ENCODE data around the gene GUCY2D. TPM values are rescaled to one million over a fixed set of nuclear protein-coding genes. Genes with fewer than 3 reads are reported as not detected.

Gene GUCY2D
- total RNA-seq, 1 experiment from 2014 or later, result not detected

GRCh38 chr17:8018436-8018835, 16.0 kb downstream of the GUCY2D start:
- no peak for DNase-seq (ENCODE audit: low spot score)
- H3K27ac ChIP-seq (ENCODE audit: low read depth, low read length, poor library complexity, severe bottlenecking), result no peak overlapping the region
- H3K4me1 ChIP-seq (ENCODE audit: insufficient read depth, low read length, poor library complexity, severe bottlenecking), result peaks cover 11% of the 10 kb centered on the region
- H3K36me3 ChIP-seq (ENCODE audit: insufficient read depth, low read length, poor library complexity, severe bottlenecking), result no peaks in the 10 kb centered on the region
- CTCF ChIA-PET, result interaction anchor here (0.6 kb wide), 1 partner anchor 43 kb away, joined by 5 read pairs; no protein-coding TSS in a partner anchor
- POLR2A ChIA-PET (ENCODE audit: low non-redundant PET), result no interaction called here
- TF ChIP-seq EZH2 (IDR thresholded peaks at IDR 0.05; ENCODE audit: borderline replicate concordance, low read depth, low read length, poor library complexity, severe bottlenecking), result no peak
- TF ChIP-seq, protein P1, sequence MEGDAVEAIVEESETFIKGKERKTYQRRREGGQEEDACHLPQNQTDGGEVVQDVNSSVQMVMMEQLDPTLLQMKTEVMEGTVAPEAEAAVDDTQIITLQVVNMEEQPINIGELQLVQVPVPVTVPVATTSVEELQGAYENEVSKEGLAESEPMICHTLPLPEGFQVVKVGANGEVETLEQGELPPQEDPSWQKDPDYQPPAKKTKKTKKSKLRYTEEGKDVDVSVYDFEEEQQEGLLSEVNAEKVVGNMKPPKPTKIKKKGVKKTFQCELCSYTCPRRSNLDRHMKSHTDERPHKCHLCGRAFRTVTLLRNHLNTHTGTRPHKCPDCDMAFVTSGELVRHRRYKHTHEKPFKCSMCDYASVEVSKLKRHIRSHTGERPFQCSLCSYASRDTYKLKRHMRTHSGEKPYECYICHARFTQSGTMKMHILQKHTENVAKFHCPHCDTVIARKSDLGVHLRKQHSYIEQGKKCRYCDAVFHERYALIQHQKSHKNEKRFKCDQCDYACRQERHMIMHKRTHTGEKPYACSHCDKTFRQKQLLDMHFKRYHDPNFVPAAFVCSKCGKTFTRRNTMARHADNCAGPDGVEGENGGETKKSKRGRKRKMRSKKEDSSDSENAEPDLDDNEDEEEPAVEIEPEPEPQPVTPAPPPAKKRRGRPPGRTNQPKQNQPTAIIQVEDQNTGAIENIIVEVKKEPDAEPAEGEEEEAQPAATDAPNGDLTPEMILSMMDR (conservative IDR thresholded peaks at IDR 0.05; ENCODE audit: low read depth, low read length), result no peak
- no peaks in the 10 kb centered on the region for H3K9me3 ChIP-seq (ENCODE audit: low read depth, low read length, poor library complexity, severe bottlenecking)
- H3K27me3 ChIP-seq (replicated peaks; ENCODE audit: insufficient read depth, low read depth, low read length, poor library complexity), result no peaks in the 10 kb centered on the region
- H3K4me3 ChIP-seq (ENCODE audit: low read depth, low read length, poor library complexity, severe bottlenecking), result no peak overlapping the region
- intact Hi-C loops (cut with micrococcal nuclease; ENCODE audit: unreplicated experiment), result loop anchor here (5.0 kb wide), 1 partner anchor 39 kb away; no protein-coding TSS in a partner anchor
- no TSS peak for BruUV-seq (replicated peaks)

DNA sequence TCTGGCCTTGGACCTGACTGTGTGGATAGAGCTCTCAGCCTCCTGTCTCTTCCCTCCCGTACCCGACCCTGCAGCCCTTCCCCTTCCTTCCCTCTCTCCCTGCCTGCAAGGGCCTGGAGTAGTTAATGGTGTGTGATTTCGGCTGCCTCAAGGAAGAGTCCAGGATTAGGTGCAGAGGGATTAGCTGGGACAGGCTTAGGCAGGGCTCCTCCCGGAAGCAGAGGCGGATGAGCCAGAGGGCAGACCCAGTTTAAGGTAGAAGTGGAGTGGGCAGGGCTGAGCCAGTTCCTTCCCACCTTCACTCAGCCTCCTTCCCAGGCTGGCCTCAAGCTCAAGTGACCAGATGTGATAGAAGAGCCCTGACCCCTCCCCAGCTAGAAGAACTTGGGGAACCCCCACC, 16.8 kb downstream of the GUCY2D start:
- Histone ChIP-seq H3K27me3 (replicated peaks; ENCODE audit: insufficient read depth, low read depth, low read length, poor library complexity) (no peaks in the 10 kb centered on the region), H3K4me1 (ENCODE audit: insufficient read depth, low read length, poor library complexity, severe bottlenecking) (peaks cover 11% of the 10 kb centered on the region), H3K4me3 (ENCODE audit: low read depth, low read length, poor library complexity, severe bottlenecking) (no peak overlapping the region), H3K36me3 (ENCODE audit: insufficient read depth, low read length, poor library complexity, severe bottlenecking) (no peaks in the 10 kb centered on the region), H3K9me3 (ENCODE audit: low read depth, low read length, poor library complexity, severe bottlenecking) (no peaks in the 10 kb centered on the region), H3K27ac (ENCODE audit: low read depth, low read length, poor library complexity, severe bottlenecking) (no peak overlapping the region)
- ChIA-PET POLR2A (ENCODE audit: low non-redundant PET) (no interaction called here), CTCF (no interaction called here)
- intact Hi-C loops (cut with micrococcal nuclease; ENCODE audit: unreplicated experiment), result loop anchor here (5.0 kb wide), 1 partner anchor 38 kb away; no protein-coding TSS in a partner anchor
- TF ChIP-seq EZH2 (IDR thresholded peaks at IDR 0.05; ENCODE audit: borderline replicate concordance, low read depth, low read length, poor library complexity, severe bottlenecking), result no peak
- TF ChIP-seq, protein P1 (conservative IDR thresholded peaks at IDR 0.05; ENCODE audit: low read depth, low read length), result no peak
- DNase-seq (ENCODE audit: low spot score), result no peak
- no TSS peak for BruUV-seq (replicated peaks)

DNA sequence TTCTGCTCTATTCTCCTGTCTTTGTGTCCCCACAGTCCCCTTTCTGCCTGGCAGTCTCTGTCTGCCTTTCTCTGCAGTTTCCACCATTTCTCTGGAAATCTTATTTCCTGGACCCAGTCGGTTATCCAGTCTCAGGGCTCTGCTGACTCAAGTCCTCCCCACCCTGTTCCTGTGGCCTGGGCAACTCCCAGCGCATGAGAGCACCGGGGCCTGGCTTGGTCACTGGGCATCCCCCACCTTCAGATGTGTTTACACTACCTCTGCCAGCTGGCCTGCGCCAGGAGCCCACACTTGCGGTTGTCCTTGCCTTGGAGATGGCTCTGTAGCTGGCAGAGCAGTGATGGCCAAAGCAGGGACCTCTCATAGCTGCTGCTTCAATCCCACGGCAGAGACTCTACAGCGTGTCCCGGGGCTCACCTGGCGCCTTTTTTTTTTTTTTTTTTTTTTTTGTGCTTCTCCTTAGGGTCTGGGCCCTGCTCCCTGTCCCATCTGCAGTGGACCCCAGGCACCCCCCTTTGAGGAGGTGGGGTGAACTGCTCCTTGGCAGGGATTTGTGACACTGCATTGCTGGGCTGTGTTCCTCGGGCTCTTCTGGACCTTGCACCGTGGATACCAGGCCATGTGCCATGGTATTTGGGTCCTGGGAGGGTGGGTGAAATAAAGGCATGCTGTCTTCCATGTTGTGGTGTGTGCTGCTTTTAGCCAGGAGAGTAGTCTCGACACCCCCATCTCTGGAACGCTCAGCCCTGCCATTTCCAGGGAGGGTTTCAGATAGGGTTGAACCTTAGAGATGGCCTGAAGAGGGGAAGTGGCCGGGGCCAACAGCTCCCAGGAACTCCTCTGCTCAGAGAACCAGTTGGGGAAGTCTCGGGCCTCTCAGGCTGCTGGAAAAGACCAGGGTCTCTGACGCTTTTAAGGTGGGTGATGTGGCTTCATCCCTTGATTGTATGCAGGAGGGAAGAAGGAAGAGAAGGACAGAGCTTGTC, 17.5 kb downstream of the GUCY2D start:
- H3K9me3 ChIP-seq (ENCODE audit: low read depth, low read length, poor library complexity, severe bottlenecking), result no peaks in the 10 kb centered on the region
- no peaks in the 10 kb centered on the region for H3K27me3 ChIP-seq (replicated peaks; ENCODE audit: insufficient read depth, low read depth, low read length, poor library complexity)
- H3K4me3 ChIP-seq (ENCODE audit: low read depth, low read length, poor library complexity, severe bottlenecking), result no peak overlapping the region
- intact Hi-C loops (cut with micrococcal nuclease; ENCODE audit: unreplicated experiment), result loop anchor here (5.0 kb wide), 1 partner anchor 37 kb away; no protein-coding TSS in a partner anchor
- H3K36me3 ChIP-seq (ENCODE audit: insufficient read depth, low read length, poor library complexity, severe bottlenecking), result no peaks in the 10 kb centered on the region
- DNase-seq (ENCODE audit: low spot score), result no peak
- ChIA-PET POLR2A (ENCODE audit: low non-redundant PET) (interaction anchor here (0.6 kb wide), 1 partner anchor 45 kb away, joined by 3 read pairs; no protein-coding TSS in a partner anchor), CTCF (no interaction called here)
- H3K4me1 ChIP-seq (ENCODE audit: insufficient read depth, low read length, poor library complexity, severe bottlenecking), result peaks cover 11% of the 10 kb centered on the region
- TF ChIP-seq, protein P1 (conservative IDR thresholded peaks at IDR 0.05; ENCODE audit: low read depth, low read length), result no peak
- TF ChIP-seq EZH2 (IDR thresholded peaks at IDR 0.05; ENCODE audit: borderline replicate concordance, low read depth, low read length, poor library complexity, severe bottlenecking), result no peak
- no peak overlapping the region for H3K27ac ChIP-seq (ENCODE audit: low read depth, low read length, poor library complexity, severe bottlenecking)
- no TSS peak for BruUV-seq (replicated peaks)

Measured in A673 (cell line).